ENCODE measurements around the gene ARL15. TPM values are rescaled to one million over a fixed set of nuclear protein-coding genes. Genes with fewer than 3 reads are reported as not detected.

The ARL15 gene
- total and polyA plus RNA-seq, 2 donors (not counting 3 experiments of a cell fraction or from before 2014, with no cell fraction given): 11.9 to 24.4 TPM

- Histone ChIP-seq H3K27ac (ENCODE audit: insufficient read depth, low read depth, low read length) (no peak overlapping the region), H3K4me2 (ENCODE audit: insufficient read depth, low read length) (no peak overlapping the region), H3K79me2 (ENCODE audit: control insufficient read depth, insufficient read depth, low read length) (no peaks in the 10 kb centered on the region), H2AFZ (ENCODE audit: low read depth, low read length) (no peak overlapping the region), H3K9ac (replicated peaks; ENCODE audit: extremely low read depth, insufficient read depth, low read length) (no peak overlapping the region), H4K20me1 (replicated peaks; ENCODE audit: control insufficient read depth, extremely low read depth, insufficient read depth, low read length) (peaks cover 2% of the 10 kb centered on the region), H3K4me3 (replicated peaks in 1 of 3; ENCODE audit: insufficient read depth in 1 of 3, low read depth in 1 of 3, low read length in 3 of 3) (no peak overlapping the region), H3K4me1 (ENCODE audit: control insufficient read depth, extremely low read depth, insufficient read depth, low read length) (no peaks in the 10 kb centered on the region), H3K9me1 (replicated peaks; ENCODE audit: control insufficient read depth, extremely low read depth, insufficient read depth, low read length) (no peaks in the 10 kb centered on the region), H3K9me3 (replicated peaks; ENCODE audit: control insufficient read depth, insufficient read depth, low read length) (no peaks in the 10 kb centered on the region), H3K27me3 (ENCODE audit: control insufficient read depth in 2 of 2, insufficient read depth in 2 of 2, low read length in 2 of 2) (peaks cover 0 to 2% of the 10 kb centered on the region in 2 experiments), H3K36me3 (ENCODE audit: control insufficient read depth in 2 of 2, extremely low read depth in 1 of 2, insufficient read depth in 2 of 2, low read length in 2 of 2) (no peaks in the 10 kb centered on the region)
- ChIA-PET CTCF (interaction anchor here (1.4 kb wide), 1 partner anchor 21 kb away, joined by 3 read pairs; no protein-coding TSS in a partner anchor), POLR2A (no interaction called here)
- FAIRE-seq (no peak), DNase-seq (ENCODE audit: low read depth, low spot score) (no peak)
- intact Hi-C loops (cut with micrococcal nuclease) (no loop called here), dilution Hi-C loops (cut with MboI; ENCODE audit: extremely low pct_ligation_motif_present, low sequenced_read_pairs) (no loop called here)
- no TSS peak for BruUV-seq (replicated peaks)
- TF ChIP-seq POLR2AphosphoS5 (IDR thresholded peaks at IDR 0.05; ENCODE audit: insufficient read depth, low read depth, low read length): no peak
- no peak for TF ChIP-seq JUN (IDR thresholded peaks at IDR 0.05; ENCODE audit: borderline replicate concordance, insufficient read depth, insufficient read length, low read depth)
- TF ChIP-seq MYC (IDR thresholded peaks at IDR 0.05; ENCODE audit: low read depth, low read length): no peak
- TF ChIP-seq FOS (IDR thresholded peaks at IDR 0.05; ENCODE audit: borderline replicate concordance, insufficient read depth, low read length): no peak
Measured at GRCh38 chr5:54207566-54207965, 102.8 kb downstream of the ARL15 start.

DNA sequence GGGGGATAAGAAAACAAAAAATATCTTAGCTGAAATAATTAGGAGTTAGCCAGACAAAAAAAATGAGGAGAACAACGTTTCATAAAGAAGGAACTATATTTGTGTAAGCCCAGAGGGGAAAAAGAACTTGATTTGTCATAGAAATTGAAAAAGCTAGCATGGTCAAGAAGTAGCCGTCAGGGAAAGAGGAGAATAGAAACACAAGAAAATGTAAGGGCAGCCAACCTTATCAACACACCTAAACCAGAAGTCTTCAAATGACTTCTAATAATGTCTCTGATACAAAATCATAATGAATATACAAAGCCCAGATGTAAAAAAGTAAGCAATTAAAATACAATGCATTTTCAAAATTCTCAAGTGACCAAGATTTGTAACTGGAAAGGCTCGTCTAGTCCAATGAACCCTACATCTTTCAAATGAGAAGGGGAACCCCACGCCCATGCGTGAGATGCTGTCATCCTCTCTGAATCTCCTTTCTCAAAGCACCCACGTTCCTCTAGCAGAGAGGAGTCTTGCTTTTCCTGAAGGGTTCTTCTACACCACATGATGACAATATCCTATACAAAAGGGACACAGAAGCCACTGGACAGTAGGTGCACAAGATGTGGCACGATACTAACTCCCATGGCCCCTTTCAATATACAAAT, 103.7 kb downstream of the ARL15 start:
- Histone ChIP-seq H3K9me3 (replicated peaks; ENCODE audit: control insufficient read depth, insufficient read depth, low read length) (no peaks in the 10 kb centered on the region), H3K9ac (replicated peaks; ENCODE audit: extremely low read depth, insufficient read depth, low read length) (no peak overlapping the region), H3K4me1 (ENCODE audit: control insufficient read depth, extremely low read depth, insufficient read depth, low read length) (no peaks in the 10 kb centered on the region), H3K27ac (ENCODE audit: insufficient read depth, low read depth, low read length) (no peak overlapping the region), H2AFZ (ENCODE audit: low read depth, low read length) (no peak overlapping the region), H3K36me3 (ENCODE audit: control insufficient read depth in 2 of 2, extremely low read depth in 1 of 2, insufficient read depth in 2 of 2, low read length in 2 of 2) (no peaks in the 10 kb centered on the region), H3K4me2 (ENCODE audit: insufficient read depth, low read length) (no peak overlapping the region), H3K27me3 (ENCODE audit: control insufficient read depth in 2 of 2, insufficient read depth in 2 of 2, low read length in 2 of 2) (peaks cover 0 to 2% of the 10 kb centered on the region in 2 experiments), H4K20me1 (replicated peaks; ENCODE audit: control insufficient read depth, extremely low read depth, insufficient read depth, low read length) (no peaks in the 10 kb centered on the region), H3K9me1 (replicated peaks; ENCODE audit: control insufficient read depth, extremely low read depth, insufficient read depth, low read length) (no peaks in the 10 kb centered on the region), H3K4me3 (replicated peaks in 1 of 3; ENCODE audit: insufficient read depth in 1 of 3, low read depth in 1 of 3, low read length in 3 of 3) (no peak overlapping the region), H3K79me2 (ENCODE audit: control insufficient read depth, insufficient read depth, low read length) (no peaks in the 10 kb centered on the region)
- intact Hi-C loops (cut with micrococcal nuclease): no loop called here
- CTCF ChIA-PET: no interaction called here
- FAIRE-seq (no peak), DNase-seq (ENCODE audit: low read depth, low spot score) (no peak)
- POLR2A ChIA-PET: no interaction called here
- BruUV-seq (replicated peaks): no TSS peak
- TF ChIP-seq FOS (IDR thresholded peaks at IDR 0.05; ENCODE audit: borderline replicate concordance, insufficient read depth, low read length) (no peak), CTCF (IDR thresholded peaks at IDR 0.05; ENCODE audit: extremely low read depth in 1 of 2, insufficient read depth in 1 of 2, low read depth in 1 of 2, low read length in 2 of 2) (no peak), POLR2AphosphoS5 (IDR thresholded peaks at IDR 0.05; ENCODE audit: insufficient read depth, low read depth, low read length) (no peak), POLR2A (IDR thresholded peaks at IDR 0.05; ENCODE audit: low read depth, low read length) (no peak), EZH2 (IDR thresholded peaks at IDR 0.05; ENCODE audit: borderline replicate concordance, low read depth, low read length, severe bottlenecking) (no peak), MYC (IDR thresholded peaks at IDR 0.05; ENCODE audit: low read depth, low read length) (no peak), MAX (IDR thresholded peaks at IDR 0.05; ENCODE audit: insufficient read depth, insufficient read length) (no peak), GATA2 (IDR thresholded peaks at IDR 0.05; ENCODE audit: insufficient read depth, insufficient read length, low read depth, low read length) (no peak)
- dilution Hi-C loops (cut with MboI; ENCODE audit: extremely low pct_ligation_motif_present, low sequenced_read_pairs): no loop called here

Measured in endothelial cell of umbilical vein (primary cell).